NCI-H2107 treated with DMSO at 0.1 percent for 48 hours (cell line): Measurements from ENCODE around the gene ETFB.

Source experiments
- DNase-seq: peaks from one replicate; lab custom pipeline; 2025; ENCODE audit not compliant: unreplicated experiment; lab: John Stamatoyannopoulos, UW

Gene ETFB

DNA sequence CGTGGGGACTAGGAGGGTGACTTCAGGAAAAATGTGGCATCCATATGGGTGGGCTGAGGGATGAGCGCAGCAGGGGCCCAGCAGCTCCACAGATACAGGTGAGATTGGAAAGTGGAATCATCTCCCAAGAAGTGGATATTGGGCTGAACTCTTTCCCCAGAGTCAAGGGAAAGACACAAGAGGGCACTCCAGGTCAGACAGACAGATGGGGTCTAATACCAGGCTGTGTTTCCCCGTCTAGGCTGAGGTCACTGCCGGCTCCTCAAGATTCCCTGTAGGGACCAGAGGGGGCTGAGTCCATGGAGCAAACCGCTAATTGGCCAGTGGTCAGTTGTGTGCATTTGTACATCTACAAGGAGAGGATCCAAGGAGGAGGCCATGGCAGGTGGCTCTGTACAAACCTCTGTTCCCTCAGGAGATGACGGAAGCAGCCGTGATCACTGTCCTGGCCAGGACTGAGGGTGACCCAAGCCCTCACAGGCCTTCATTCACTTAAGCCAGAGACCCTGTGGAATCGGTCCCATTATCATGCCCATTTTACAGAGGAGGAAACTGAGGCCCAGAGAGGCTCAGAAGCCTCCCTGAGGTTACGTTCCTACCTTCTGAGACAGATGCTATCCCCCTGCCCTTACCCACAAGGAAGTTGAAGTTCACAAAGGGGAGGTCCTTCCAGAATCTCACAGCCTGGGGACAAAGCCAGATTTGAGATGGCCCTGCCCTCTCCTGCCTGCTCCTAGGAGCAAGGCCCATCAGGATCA lies 69.7 kb downstream of the ETFB start:
- DNase-seq = no peak

DNA sequence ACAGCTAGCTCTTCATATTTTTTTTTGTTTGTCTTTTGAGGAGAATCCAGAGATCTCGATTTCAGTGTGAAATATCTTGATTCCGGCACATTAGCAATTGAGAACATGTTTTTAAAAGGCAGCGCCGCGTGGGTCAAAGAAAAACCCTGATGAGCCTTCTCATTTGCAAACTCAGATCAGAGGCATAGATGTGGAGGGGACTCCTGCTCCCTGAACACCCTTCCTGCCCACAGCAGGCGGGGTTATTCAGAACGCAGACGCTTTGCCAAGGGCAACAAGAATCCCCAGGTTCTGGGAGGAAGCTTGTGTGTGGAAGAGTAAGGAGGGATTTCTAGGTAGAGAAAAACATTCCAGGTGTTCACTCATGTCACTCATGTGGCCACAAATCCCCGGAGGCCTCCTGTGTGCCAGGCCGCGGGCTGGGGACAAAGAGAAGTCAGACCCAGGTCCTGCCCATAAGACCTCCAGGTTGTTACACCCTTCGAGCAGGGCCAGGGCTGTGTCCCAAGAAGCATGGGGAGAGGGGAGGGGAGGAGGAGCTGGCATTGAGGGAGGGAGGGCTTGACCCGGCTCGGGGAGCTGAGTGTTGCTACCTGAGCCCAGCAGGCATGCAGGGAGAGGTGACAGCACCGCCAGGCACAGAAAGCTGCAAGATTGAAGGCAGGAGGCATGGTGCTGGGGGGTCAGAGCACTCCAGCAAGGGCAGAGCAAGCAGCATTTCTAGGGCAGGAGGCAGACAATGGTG lies 70.6 kb downstream of the ETFB start:
- DNase-seq = no peak
